Measurements from ENCODE around the gene GPR153.
"Not testable (repeated sequence)": the region's sequence is repeated elsewhere in the genome, so short reads cannot be mapped to it uniquely, and the experiment has no call there.

Gene GPR153

DNA sequence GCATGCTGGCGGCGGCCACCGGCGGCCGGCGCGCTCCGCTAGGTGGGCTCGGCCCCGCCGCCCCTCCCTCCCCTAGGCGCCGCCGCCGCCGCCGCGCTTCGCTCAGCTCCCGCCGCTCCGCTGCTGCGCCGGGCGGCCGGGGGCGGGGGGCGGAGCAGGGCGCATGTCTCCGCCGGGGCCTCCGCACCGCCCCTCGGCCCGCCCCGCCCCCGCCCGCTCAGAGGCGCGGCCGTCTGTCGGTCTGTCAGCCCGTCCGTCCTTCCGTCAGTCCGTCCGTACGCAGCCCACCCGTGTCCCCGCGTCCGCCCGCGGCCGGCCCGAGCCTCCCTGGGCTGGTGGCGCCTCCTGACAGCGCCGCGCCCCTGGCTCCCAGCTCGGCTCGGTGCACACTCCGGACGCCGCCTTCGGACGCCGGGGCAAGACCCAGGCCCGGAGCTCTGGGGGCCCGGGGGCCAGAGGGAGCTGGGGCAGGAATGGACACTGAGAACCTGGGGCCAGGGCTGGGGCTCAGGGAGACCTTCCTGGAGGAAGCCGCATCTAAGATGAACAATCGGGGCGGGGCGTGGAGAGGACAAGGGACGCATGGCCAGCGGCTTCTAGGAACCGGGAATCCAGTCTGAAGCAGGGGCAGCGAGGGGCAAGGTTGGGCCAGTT lies at the start of gene GPR153:
Gene GPR153, minus strand, starts transcription at position 138 of the 654 bp plus-strand sequence. CDS start 6,193 bp downstream, outside the sequence.
- DNase-seq, result no peak

DNA sequence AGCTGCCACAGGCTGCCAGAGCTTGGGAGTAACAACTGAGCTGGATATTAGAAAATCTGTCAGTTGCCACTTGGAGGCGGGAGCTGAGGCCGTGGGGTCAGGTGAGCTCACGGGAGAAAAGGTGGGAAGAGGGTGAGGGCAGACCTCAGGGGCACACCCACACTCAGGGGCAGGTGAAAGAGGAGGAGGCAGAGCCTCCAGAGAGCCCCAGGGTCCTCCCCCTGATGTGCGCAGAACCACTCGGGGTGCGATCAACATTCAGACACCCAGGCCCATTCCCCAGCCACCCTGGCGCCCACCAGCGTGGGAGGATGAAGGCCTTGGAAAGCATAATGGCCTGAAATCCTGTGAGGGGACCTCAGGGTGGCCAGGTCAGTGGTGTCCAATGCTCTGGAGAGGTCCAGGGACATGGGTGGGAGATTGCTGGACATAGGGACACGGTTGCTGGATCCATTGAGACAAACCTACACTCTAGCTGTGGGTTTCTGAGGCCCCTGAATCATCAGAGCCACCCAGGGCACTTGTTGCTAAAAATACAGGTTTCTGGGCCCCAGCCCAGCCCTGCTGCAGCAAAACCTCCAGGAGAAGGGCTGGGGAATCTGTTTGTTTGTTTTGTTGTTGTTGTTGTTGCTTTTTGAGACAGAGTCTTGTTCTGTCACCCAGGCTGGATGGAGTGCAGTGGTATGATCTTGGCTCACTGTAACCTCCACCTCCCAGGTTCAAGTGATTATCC lies 49.4 kb upstream of the GPR153 start:
- no peak for DNase-seq

GRCh38 chr1:6309564-6309963 lies 48.7 kb upstream of the GPR153 start:
- no peak for DNase-seq

GRCh38 chr1:6308449-6308848 lies 47.6 kb upstream of the GPR153 start:
- no peak for DNase-seq

DNA sequence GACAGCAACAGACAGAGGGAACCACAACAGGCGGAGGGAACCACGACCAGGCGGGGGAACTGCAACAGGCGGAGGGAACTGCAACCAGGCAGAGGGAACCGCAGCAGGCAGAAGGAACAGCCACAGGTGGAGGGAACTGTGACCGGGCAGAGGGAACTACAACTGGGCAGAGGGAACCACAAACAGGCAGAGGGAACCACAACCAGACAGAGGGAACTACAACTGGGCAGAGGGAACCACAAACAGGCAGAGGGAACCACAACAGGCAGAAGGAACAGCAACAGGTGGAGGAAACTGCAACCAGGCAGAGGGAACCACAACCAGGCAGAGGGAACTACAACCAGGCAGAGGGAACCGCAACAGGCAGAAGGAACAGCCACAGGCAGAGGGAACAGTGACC lies 46.8 kb upstream of the GPR153 start:
- not testable (repeated sequence) for DNase-seq

GRCh38 chr1:6307099-6307498 lies 46.2 kb upstream of the GPR153 start:
- DNase-seq, result no peak

DNA sequence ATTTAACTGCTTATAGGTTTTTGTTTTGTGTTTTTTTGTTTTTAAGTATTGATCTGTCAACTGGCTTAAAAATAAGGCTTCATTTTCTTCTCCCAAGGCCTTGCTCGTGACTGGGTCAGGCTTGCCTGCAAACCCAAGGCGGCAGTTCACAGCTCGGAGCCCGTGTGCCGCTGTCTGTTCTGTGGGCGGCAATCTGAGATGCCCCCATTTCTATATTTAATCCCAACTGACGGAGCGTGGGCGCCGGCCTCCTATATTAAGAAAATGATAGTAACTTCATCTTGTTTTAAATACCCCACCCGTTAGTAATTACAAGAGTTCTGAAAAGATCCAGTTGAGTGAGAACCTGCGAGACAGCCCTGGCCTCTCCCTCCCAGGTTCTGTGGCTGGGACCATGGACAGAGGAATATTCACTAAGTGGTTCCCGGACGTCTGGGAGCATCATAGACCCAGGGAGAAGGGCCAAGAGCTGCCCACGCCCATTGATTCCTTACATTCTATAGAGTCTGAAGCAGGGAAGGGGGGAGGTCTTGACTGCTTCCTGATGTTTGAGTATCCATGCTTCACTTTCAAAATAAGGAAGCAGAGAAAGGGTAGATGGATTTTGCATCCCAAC lies 42.6 kb upstream of the GPR153 start:
- DNase-seq, result no peak

DNA sequence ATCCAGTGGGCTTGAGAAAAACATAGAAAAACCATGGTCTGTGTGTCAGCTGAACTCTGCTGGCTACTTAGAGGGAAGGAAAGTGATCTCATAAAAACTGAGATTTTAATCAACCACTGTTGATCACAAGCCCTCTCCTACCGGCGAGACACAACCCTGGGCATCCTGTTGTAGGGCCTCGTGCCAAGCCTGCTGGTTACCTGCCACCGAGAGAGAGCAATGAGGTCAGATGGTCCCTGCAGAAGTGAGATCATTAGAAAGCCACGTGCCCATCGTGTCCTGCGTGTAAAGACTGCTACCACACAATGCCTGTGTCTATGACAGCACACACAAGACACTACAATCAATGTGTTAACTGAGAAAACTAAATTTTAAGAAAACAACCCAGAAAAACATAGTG lies 41.7 kb upstream of the GPR153 start:
- DNase-seq, result no peak

GRCh38 chr1:6301526-6301925 lies 40.6 kb upstream of the GPR153 start:
- DNase-seq, result no peak

DNA sequence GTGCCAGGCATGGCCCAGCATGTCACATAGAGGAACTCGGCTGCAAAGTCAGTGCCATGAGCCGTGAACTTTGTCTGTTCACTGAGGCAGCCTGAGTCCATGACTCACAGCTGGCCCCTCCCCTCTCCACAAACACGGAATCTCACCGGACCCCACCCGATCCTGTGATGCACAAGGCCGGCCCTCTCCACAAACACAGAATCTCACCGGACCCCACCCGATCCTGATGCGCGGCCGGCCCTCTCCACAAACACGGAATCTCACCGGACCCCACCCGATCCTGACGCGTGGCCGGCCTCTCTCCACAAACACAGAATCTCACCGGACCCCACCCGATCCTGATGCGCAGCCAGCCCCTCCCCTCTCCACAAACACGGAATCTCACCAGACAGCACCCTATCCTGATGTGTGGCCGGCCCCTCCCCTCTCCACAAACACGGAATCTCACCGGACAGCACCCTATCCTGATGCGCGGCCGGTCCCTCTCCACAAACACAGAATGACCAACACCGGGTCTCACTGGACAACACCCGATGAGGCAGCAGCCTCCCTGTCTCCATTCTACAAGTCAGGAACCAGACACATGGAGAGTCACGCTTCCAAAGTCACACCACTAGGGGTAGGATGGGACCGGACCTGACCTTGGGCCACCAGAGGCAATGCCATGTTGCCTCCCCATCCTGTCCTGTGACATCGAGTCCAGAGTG lies 39.6 kb upstream of the GPR153 start:
- no peak for DNase-seq

- no peak for DNase-seq
These were observed 38.8 kb upstream of the GPR153 start for GRCh38 chr1:6299557-6300165.

DNA sequence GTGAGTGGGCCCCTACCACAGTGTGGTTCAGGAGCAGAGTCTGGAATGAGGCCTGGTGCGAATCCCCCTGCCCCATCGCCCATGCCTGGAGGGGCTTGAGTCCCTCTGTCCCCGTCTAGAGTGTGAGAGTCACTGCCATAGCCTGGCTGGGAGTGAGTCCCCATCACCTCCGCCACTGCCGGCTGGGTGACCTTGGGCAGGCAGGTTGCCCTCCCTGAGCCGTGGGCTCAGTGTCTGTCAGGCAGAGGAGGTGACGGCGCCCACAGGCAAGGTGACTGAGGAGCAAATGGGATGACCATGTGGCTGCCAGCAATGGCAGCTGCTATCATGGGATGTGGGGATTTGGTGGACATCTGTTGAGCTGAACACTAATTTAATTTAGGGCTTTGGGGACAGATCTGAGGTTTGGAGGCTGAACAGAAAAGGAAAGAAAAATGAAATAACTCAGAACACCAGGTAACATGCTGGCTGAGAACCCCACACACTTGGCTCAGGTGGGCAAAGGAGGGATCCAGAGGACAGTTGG lies 38.1 kb upstream of the GPR153 start:
- no peak for DNase-seq

GRCh38 chr1:6298530-6298929 lies 37.6 kb upstream of the GPR153 start:
- DNase-seq, result no peak

- DNase-seq, result no peak
These were observed 35.0 kb upstream of the GPR153 start for GRCh38 chr1:6295910-6296309.

- DNase-seq, result no peak
These were observed 34.1 kb upstream of the GPR153 start for GRCh38 chr1:6294890-6295556.

DNA sequence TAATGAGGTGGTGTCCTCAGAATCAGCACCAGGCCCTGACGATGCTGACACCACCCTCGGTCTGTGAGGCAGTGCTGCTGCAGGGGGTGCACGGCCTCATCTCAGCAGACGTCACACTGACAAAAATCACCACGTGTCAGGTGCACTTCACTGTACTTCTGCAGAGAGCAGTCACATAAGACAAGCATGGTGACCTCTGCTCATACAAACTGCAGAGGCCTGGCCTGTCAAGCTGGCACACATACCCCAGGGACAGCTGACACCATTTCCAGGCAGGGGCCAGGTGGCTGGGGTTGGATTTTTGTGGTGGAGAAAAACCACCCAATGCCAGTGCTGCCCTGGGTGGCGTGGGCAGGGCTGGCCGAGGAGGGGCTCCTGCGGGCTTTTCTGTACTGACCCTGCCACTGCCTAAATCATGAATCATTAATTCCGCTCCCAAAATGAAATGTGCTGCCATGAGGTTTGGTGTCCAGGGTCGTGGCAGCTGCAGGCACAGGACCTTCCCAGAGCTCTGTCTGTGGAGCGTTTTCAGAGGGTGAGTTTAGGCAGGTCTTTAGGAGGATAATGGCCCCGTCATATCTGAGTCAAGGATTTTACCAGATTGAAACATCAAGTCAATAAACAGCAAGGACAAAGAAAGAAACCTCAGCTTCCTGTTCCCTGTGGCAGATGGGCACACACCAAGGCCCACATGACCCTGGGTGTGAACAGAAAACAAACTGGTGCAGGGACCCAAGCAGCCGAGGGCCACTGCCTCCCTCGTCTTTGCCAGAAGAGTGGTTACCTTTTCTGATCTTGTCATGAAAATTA lies 33.4 kb upstream of the GPR153 start:
- no peak for DNase-seq

DNA sequence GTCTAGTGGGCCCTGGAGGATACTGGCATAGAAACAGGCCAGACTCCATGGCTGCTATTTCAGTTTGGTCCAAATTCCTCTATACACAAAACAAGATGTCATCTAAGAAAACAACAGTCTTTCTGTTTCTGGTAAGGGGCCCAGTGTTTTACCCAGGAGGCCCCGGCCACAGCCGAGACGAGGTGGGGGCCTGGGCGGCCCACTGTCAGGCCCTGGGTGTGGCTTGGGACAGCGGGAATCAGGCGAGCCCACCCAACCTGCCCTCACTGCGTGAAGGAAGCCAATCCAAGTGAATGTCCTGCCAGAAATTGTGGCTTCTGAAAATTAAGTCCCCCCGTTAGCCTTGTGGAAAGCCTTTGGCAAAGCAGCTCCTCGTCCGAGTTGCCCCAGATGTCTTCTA lies 31.2 kb upstream of the GPR153 start:
- no peak for DNase-seq

DNA sequence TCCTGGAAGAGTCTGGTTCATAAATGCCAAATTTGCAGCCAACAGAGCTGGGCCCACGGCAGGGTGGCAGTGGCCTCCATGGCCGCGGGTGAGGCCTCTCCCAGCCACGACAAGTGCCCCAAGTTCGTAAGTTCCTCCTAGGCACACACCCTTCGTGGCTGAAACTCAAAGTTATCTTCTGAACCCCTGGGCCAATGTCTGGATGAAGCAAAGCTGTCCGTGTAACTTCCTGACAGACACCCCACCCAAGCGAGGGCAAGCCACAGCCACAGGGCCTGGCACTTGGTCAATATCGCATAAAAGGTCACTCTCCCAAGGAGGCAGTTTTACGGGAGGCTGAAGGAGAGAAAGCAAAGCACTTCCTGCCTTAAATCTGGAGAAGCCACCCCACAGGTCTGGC lies 27.8 kb upstream of the GPR153 start:
- DNase-seq, result no peak

GRCh38 chr1:6288026-6288425 lies 27.1 kb upstream of the GPR153 start:
- DNase-seq, result no peak

GRCh38 chr1:6287431-6287886 lies 26.6 kb upstream of the GPR153 start:
- peak; percentile 99 for DNase-seq

DNA sequence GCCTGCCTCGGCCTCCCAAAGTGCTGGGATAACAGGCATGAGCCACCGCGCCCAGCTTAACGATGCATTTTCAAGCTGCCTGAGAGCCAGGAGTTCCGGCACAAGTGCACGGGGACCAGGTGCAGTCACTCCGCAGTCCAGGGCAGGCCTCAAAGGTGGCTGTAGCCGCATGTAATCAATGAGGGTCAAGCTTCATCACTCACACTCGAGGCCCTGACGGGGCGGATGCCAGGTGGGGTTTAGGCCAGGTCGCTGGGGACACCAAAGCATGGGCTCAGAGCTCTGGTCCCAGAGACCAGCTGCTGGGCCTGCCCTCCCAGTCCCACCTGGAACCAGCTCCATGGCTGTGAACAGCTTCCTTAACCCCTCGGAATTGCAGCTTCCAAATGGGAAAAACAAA lies 26.1 kb upstream of the GPR153 start:
- no peak for DNase-seq

Data from NCI-H1092 treated with DMSO at 0.1 percent for 48 hours (cell line).